Common myeloid progenitor, CD34-positive (primary cell): ENCODE results near the gene DEPDC1B.
"Not testable (repeated sequence)": the region's sequence is repeated elsewhere in the genome, so short reads cannot be mapped to it uniquely, and the experiment has no call there.

Experiments
- CTCF ChIA-PET: fragments of 350-600 bp; sonication (Branson Sonifier 250); formaldehyde crosslinking; loops from one replicate; lab custom pipeline; 2021; ENCODE audit warnings: antibody characterized with exemption; lab: Charles Lee
- POLR2A ChIA-PET: fragments of 350-600 bp; sonication (Branson Sonifier 250); formaldehyde crosslinking; loops from one replicate; lab custom pipeline; 2021; ENCODE audit warnings: antibody characterized with exemption; lab: Charles Lee
- DNase-seq, 3 donors: peaks; one replicate each; pipeline versions ENCODE4 v3.0.0 to v3.0.0-alpha.2; 2013
- H3K27ac ChIP-seq, 2 experiments: 1 replicate in 1 of 2; 2 replicates in 1 of 2; pipeline ENCODE4 v1.7.0; 2013; ENCODE audit warnings: inconsistent platforms in 2 of 2, low read length in 2 of 2, mild to moderate bottlenecking in 2 of 2, low read depth in 1 of 2, moderate library complexity in 1 of 2; ENCODE audit not compliant: severe bottlenecking in 2 of 2, insufficient read depth in 1 of 2, poor library complexity in 1 of 2
- H3K27me3 ChIP-seq, 5 experiments: replicated peaks in 2 of 5; 1 replicate in 3 of 5; 2 replicates in 2 of 5; pipeline versions ENCODE4 v1.6.1 to v1.7.0; 2013; ENCODE audit warnings: low read length in 4 of 5, mild to moderate bottlenecking in 2 of 5, moderate library complexity in 2 of 5, inconsistent platforms in 1 of 5; ENCODE audit not compliant: insufficient read depth in 5 of 5, control insufficient read depth in 4 of 5
- H3K36me3 ChIP-seq, 4 experiments: 1 replicate in 2 of 4; 2 replicates in 2 of 4; pipeline versions ENCODE4 v1.6.1 to v1.7.0; 2013; ENCODE audit warnings: low read length in 3 of 4, control low read depth in 1 of 4, mild to moderate bottlenecking in 1 of 4; ENCODE audit not compliant: control insufficient read depth in 4 of 4, insufficient read depth in 4 of 4
- H3K4me1 ChIP-seq, 4 experiments: 1 replicate in 3 of 4; 2 replicates in 1 of 4; pipeline versions ENCODE4 v1.6.1 to v1.7.1; 2013; ENCODE audit warnings: low read length in 3 of 4, mild to moderate bottlenecking in 3 of 4, control low read depth in 1 of 4, inconsistent platforms in 1 of 4, moderate library complexity in 1 of 4; ENCODE audit not compliant: control insufficient read depth in 4 of 4, insufficient read depth in 4 of 4; ENCODE audit errors: control extremely low read depth in 1 of 4
- H3K4me3 ChIP-seq, 7 experiments: 1 replicate in 4 of 7; 2 replicates in 3 of 7; pipeline versions ENCODE4 v1.5.1 to v1.7.0; 2013; ENCODE audit warnings: mild to moderate bottlenecking in 7 of 7, low read length in 6 of 7, moderate library complexity in 6 of 7, inconsistent platforms in 2 of 7, low read depth in 2 of 7, control low read depth in 1 of 7; ENCODE audit not compliant: insufficient read depth in 4 of 7, control insufficient read depth in 1 of 7; ENCODE audit errors: extremely low read depth in 1 of 7
- H3K9me3 ChIP-seq, 5 experiments: 1 replicate in 4 of 5; 2 replicates in 1 of 5; pipeline versions ENCODE4 v1.6.1 to v1.7.1; 2013; ENCODE audit warnings: low read length in 4 of 5, mild to moderate bottlenecking in 2 of 5, inconsistent platforms in 1 of 5, low read depth in 1 of 5, moderate library complexity in 1 of 5; ENCODE audit not compliant: control insufficient read depth in 4 of 5, insufficient read depth in 2 of 5; ENCODE audit errors: control extremely low read depth in 1 of 5
- WGBS: methylation state at CpG from one replicate; pipeline ENCODE4 v1.1.5; 2013; ENCODE audit not compliant: insufficient coverage; 5-methylcytosine and 5-hydroxymethylcytosine counted together

Gene DEPDC1B

DNA sequence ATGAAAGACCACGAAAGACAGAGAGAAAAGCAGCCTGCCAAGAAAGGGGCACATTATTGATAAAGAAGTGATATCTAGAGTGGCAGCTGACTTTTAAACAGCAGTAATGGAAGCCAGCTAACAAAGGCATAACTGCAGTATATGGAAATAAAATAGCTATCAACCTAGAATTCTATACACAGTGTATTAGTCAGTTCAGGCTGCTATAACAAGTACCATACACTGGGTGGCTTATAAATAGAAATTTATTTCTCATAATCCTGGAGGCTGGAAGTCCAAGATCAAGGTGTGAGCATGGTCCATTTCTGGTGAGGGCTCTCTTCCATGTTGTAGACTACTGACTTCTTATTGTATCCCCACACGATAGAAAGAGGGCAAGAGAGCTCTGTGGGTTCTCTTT is 109.8 kb downstream of the DEPDC1B start:
- Histone ChIP-seq H3K4me3 (no peak overlapping the region), H3K36me3 (peaks cover 0 to 14% (median 5%) of the 10 kb centered on the region in 4 experiments), H3K4me1 (peaks cover 0 to 3% (median 0%) of the 10 kb centered on the region in 4 experiments), H3K27ac (no peak overlapping the region), H3K9me3 (peaks cover 3 to 17% (median 12%) of the 10 kb centered on the region in 5 experiments), H3K27me3 (no peaks in the 10 kb centered on the region)
- ChIA-PET CTCF (interaction anchor here (1.2 to 1.4 kb wide), 2 partner anchors 60 kb away, joined by 3 read pairs; no protein-coding TSS in a partner anchor), POLR2A (no interaction called here)
- no peak for DNase-seq
- WGBS, result no CpG with 5 or more reads among the region's 2 CpGs

DNA sequence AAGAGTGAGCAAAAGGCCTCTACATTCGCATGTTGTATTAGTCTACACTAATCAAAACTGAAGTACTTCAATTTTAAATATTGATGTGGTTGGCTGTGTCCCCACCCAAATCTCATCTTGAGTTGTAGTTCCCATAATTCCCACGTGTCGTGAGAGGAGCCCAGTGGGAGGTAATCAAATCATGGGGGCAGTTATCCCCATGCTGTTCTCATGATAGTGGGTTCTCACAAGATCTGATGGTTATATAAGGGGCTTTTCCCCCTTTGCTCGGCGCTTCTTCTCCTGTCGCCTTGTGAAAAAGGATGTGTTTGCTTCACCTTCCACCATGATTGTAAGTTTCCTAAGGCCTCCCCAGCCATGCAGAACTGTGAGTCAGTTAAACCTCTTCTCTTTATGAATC is 112.7 kb downstream of the DEPDC1B start:
- H3K9me3 ChIP-seq, H3K27ac ChIP-seq, H3K27me3 ChIP-seq, H3K4me3 ChIP-seq, POLR2A ChIA-PET, H3K4me1 ChIP-seq, H3K36me3 ChIP-seq, DNase-seq, CTCF ChIA-PET: not testable (repeated sequence)
- WGBS, result 100% methylated on average over 5 of the region's 6 CpGs

DNA sequence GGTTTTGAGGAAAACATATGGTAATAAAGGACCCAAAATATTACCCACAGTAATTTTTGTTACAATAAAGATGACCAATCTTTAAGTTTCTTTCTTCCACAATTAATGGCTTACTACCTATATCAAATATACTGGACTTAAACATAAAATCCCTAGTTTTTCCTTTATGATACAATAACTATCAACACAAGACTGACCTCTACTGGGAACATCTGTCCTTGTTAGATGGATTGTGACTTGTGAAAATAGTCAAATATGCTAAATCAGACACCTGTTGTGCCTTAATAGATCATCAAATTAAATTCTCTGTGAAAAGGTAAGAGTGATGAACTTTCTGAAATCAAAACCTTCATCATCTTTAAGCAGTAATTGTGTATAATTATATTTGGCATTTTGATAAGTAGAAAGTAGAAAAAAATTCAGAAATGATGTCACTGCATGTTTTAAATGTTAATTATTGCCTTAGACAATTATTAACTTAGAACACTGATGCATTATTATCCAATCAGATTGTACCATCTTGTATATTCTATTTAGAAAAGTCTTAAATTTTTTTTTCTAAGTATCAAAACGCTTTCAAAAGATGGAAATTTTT is 113.6 kb downstream of the DEPDC1B start:
- Histone ChIP-seq H3K36me3 (no peaks in the 10 kb centered on the region), H3K9me3 (peaks cover 0 to 5% (median 3%) of the 10 kb centered on the region in 5 experiments), H3K4me3 (no peak overlapping the region), H3K27ac (no peak overlapping the region), H3K27me3 (no peaks in the 10 kb centered on the region), H3K4me1 (peaks cover 0 to 3% (median 0%) of the 10 kb centered on the region in 4 experiments)
- CTCF ChIA-PET, result interaction anchor here (0.9 kb wide), 1 partner anchor 11 kb away, joined by 3 read pairs; no protein-coding TSS in a partner anchor
- peak in 2 of 3 donors; percentile 28 to 36 for DNase-seq
- POLR2A ChIA-PET, result no interaction called here
- no CpG with 5 or more reads among the region's 1 CpG for WGBS

DNA sequence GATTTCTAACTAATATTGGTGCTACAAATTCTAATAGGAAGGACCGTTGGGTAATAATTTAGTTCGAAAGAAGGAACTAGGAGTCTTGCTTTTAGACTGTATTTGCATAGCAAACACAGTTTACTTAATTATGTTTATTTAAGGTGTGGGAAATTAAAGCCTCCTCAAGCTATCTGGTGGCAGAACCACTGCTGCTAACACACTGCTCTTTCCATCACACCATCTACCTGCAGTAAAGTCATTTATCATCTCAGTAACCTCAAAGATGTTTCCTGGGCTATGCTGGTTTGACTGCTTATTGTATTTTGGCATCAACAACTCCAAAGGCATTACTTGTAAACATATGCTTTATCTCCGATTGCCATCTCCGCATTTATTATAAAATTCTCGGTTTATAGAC is 114.3 kb downstream of the DEPDC1B start:
- no peak for DNase-seq
- ChIA-PET POLR2A (no interaction called here), CTCF (interaction anchor here (0.9 kb wide), 1 partner anchor 11 kb away, joined by 3 read pairs; no protein-coding TSS in a partner anchor)
- Histone ChIP-seq H3K4me3 (no peak overlapping the region), H3K9me3 (peaks cover 0 to 5% (median 3%) of the 10 kb centered on the region in 5 experiments), H3K27me3 (no peaks in the 10 kb centered on the region), H3K4me1 (peaks cover 0 to 3% (median 0%) of the 10 kb centered on the region in 4 experiments), H3K27ac (no peak overlapping the region), H3K36me3 (no peaks in the 10 kb centered on the region)
- WGBS, result 100% methylated on average over 3 of the region's 5 CpGs

DNA sequence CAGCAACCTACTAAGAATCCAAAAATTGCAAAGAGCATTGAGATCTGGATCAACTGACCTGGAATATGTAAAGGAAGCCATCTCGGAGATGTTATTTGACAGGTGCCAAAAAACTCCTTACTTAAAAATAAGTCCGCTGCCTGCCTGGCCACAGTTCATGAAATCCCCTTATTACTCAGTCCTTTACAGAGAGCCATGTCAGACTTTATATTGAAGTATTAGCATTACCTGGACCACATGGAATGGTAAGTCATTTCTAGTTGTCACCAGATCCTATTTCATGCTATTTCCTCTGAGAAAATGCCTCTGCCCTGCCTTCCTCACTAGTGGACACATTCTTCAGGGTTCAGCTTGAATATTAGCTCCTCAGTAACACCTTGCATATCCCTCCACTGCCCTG is 115.7 kb downstream of the DEPDC1B start:
- POLR2A ChIA-PET, result no interaction called here

DNA sequence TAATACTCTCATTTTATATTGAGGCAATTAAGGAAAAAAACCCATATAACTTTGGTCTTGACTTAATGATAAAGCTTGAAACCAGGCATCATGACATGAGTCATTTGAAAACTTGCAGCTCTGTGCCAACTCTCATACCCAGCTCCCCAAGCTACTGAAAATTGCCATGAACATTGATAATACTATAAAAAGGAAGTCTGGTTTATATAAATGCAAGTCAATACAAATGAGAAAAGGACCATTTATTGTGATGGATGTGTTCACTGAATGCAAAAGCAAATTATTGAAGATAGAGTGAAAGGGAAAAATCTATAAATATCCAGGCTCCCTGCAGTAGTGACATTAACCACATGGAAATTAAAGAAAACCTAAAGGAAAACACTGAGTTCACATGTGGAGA is 116.3 kb downstream of the DEPDC1B start:
- ChIA-PET POLR2A (no interaction called here), CTCF (interaction anchor here (0.8 kb wide), 1 partner anchor 10 kb away, joined by 3 read pairs; no protein-coding TSS in a partner anchor)
- DNase-seq, result no peak
- H3K4me3 ChIP-seq, result no peak overlapping the region
- peaks cover 0 to 3% (median 0%) of the 10 kb centered on the region in 5 experiments for H3K9me3 ChIP-seq
- H3K27ac ChIP-seq, result no peak overlapping the region
- no peaks in the 10 kb centered on the region for H3K27me3 ChIP-seq
- peaks cover 0 to 2% (median 0%) of the 10 kb centered on the region in 4 experiments for H3K36me3 ChIP-seq
- no peaks in the 10 kb centered on the region for H3K4me1 ChIP-seq

More for the DNA sequence above, 115.7 kb downstream of the DEPDC1B start:
- no peaks in the 10 kb centered on the region for H3K27me3 ChIP-seq
- H3K9me3 ChIP-seq, result peaks cover 0 to 3% (median 0%) of the 10 kb centered on the region in 5 experiments
- H3K4me3 ChIP-seq, result no peak overlapping the region
- CTCF ChIA-PET, result no interaction called here
- DNase-seq, result no peak
- WGBS, result no CpG with 5 or more reads among the region's 2 CpGs
- no peak overlapping the region for H3K27ac ChIP-seq
- no peaks in the 10 kb centered on the region for H3K36me3 ChIP-seq
- H3K4me1 ChIP-seq, result peaks cover 0 to 3% (median 0%) of the 10 kb centered on the region in 4 experiments

DNA sequence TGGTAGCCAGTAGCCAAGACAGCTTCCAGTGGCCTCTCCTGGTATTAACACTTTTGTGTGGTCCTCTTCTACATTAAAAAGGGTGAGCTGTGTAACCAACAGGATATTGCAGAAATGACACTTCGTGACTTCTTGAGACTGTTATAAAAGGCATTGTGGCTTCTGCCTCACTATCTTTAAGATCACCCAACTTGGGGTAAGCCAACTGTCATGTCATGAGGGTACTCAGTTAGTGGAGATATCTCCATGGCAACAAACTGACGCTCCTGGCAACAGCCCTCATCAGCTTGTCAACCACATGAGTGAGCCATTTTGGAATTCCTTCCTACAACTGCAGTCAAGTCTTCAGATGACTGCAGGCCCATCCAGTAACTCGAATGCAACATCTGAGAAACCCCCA is 121.7 kb downstream of the DEPDC1B start:
- ChIA-PET POLR2A (no interaction called here), CTCF (interaction anchor here (1.1 kb wide), 1 partner anchor 71 kb away, joined by 3 read pairs; no protein-coding TSS in a partner anchor)
- WGBS, result 57% methylated on average over 3 of the region's 3 CpGs
- Histone ChIP-seq H3K27me3 (no peaks in the 10 kb centered on the region), H3K36me3 (peaks cover 0 to 2% (median 0%) of the 10 kb centered on the region in 4 experiments), H3K27ac (no peak overlapping the region), H3K4me3 (no peak overlapping the region), H3K4me1 (no peaks in the 10 kb centered on the region), H3K9me3 (peaks cover 0 to 23% (median 10%) of the 10 kb centered on the region in 5 experiments)
- peak; percentile 23 to 87 (median 78) for DNase-seq
